GM19468 (cell line): ENCODE results near the gene PEX26.
"Not testable (repeated sequence)": the region's sequence is repeated elsewhere in the genome, so short reads cannot be mapped to it uniquely, and the experiment has no call there.

Experiments
- ATAC-seq: cut with Tn5 transposase; IDR thresholded peaks from one replicate; pipeline ENCODE4 v1.9.1; 2021; ENCODE audit warnings: mild to moderate bottlenecking, moderate library complexity, moderate number of reproducible peaks; ENCODE audit not compliant: unreplicated experiment; ENCODE audit errors: extremely low read depth

PEX26 gene

GRCh38 chr22:18114495-18114894 lies 36.7 kb downstream of the PEX26 start:
- ATAC-seq = no peak

- ATAC-seq = no peak
These were observed 37.3 kb downstream of the PEX26 start for GRCh38 chr22:18114976-18115652.

GRCh38 chr22:18115906-18116371 lies 38.1 kb downstream of the PEX26 start:
- no peak for ATAC-seq

- ATAC-seq = no peak
These were observed 38.8 kb downstream of the PEX26 start for GRCh38 chr22:18116634-18117033.

GRCh38 chr22:18118345-18118915 lies 40.6 kb downstream of the PEX26 start:
- ATAC-seq = no peak

- no peak for ATAC-seq
These were observed 41.8 kb downstream of the PEX26 start for GRCh38 chr22:18119409-18120110.

- no peak for ATAC-seq
These were observed 43.1 kb downstream of the PEX26 start for GRCh38 chr22:18120857-18121256.

GRCh38 chr22:18121506-18121905 lies 43.7 kb downstream of the PEX26 start:
- no peak for ATAC-seq

GRCh38 chr22:18121954-18122554 lies 44.3 kb downstream of the PEX26 start:
- ATAC-seq = no peak

- ATAC-seq = not testable (repeated sequence)
These were observed 45.8 kb downstream of the PEX26 start for GRCh38 chr22:18123476-18124025.

GRCh38 chr22:18126606-18127005 lies 48.8 kb downstream of the PEX26 start:
- ATAC-seq = no peak

GRCh38 chr22:18130018-18130417 lies 52.2 kb downstream of the PEX26 start:
- no peak for ATAC-seq

GRCh38 chr22:18130699-18131429 lies 53.1 kb downstream of the PEX26 start:
- no peak for ATAC-seq

- ATAC-seq = no peak
These were observed 55.7 kb downstream of the PEX26 start for GRCh38 chr22:18133452-18133851.

GRCh38 chr22:18136563-18137320 lies 59.0 kb downstream of the PEX26 start:
- ATAC-seq = no peak

GRCh38 chr22:18141004-18141403 lies 63.2 kb downstream of the PEX26 start:
- not testable (repeated sequence) for ATAC-seq

- ATAC-seq = no peak
These were observed 66.3 kb downstream of the PEX26 start for GRCh38 chr22:18144105-18144504.

- no peak for ATAC-seq
These were observed 68.0 kb downstream of the PEX26 start for GRCh38 chr22:18145676-18146388.

GRCh38 chr22:18146389-18146753 lies 68.6 kb downstream of the PEX26 start:
- no peak for ATAC-seq
